DMS114 treated with DMSO at 0.1 percent for 48 hours (cell line): ENCODE measurements around the gene UBD.

Experiments
- DNase-seq: peaks from one replicate; lab custom pipeline; 2025; ENCODE audit not compliant: unreplicated experiment; lab: John Stamatoyannopoulos, UW

UBD gene

DNA sequence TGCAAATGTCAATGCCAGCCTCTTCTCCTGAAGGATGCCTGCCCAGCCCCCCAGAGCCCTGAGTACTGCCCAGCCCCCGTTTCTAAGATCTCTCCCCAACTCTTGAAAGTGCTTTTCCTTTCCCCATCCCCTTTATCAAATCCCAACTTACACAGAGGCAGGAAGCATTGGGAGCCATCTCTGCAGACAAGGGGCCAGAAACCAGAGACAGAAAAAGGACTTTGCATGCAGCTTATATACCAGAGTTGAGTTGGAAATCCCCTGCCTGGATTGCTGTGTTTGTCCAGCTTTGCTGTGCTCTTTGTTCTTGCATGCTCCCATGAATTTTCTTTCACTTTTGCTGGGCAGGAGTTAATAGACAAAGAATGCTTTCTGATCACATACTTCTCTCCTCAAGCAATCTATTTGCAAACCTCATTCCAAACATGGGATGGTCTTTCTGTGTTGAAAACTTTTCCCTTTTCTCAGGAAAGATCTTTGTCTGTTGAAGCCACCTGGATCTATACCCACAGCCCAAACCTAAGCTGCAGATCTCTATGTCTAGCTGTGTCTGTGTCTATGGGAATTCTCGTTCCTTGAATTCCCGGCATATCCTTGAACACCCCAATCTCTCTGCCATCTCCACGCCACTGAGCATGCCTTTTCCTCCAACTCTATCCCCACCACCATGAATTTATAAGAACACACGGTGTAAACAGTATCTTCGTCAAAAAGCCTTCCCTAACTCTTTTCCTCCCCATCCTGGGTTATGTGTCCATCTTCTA is at the start of gene UBD:
Gene UBD (minus strand): TSS at position 209 of the 764 bp plus-strand sequence. CDS start 31 bp downstream, at position 178.
- no peak for DNase-seq

DNA sequence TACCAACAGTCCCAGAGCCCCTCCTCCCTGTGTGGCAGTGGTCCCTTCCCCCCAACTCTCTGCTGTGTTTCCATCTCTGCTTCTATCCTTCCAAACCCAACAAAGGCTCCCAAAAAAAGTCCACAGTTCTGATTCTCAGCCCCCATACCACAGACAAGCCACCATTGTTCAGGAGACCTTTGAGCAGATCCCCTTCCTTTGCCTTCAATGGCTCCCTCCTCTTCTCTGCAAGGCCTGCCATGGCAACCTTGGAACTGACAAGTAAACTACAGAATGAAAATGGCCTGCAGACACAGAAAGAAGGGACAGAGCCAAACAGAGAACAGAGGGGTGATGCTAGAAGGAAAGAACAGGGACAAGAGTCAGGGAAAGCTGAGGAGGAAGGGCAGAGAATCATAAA is 48.6 kb upstream of the UBD start:
- DNase-seq: no peak

DNA sequence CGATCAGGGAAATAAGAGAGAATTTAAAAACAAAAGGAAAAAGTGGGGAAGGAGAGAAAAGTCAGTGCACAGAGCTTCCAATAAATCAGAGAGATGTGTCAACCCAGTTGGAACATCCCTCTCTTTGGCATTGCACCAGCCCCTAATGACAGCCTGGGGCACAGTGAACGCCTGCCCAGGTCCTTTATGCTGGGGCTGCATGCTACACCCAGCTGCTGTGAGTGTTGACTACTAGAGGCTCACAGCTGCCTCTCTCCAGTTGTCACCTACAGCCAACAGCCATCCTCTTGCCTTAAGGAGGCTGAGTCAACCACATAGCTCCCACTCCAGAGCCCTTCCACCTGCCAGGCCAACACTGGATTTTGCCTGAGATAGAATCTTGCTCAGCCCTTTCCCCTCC is 44.4 kb upstream of the UBD start:
- no peak for DNase-seq

DNA sequence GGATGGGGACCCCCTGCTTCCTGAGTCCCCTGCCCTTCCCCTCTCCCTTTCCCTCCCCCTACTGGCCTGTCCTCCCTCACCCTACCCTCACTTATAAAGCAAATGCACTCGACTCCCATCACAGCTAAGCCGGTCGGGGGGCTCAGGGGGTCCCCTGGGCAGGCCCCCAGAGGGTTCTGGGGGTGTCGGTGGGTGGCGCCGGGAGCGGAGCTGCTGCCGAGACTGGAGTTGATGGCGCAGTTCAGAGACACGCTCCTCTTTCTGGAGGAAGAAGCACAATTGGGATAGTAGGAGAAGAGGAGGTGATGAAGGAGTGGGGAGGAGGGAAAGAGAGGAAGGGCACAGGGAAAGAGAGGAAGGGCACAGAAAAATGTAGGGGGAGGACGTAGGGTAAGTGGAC is 43.9 kb upstream of the UBD start:
- no peak for DNase-seq

DNA sequence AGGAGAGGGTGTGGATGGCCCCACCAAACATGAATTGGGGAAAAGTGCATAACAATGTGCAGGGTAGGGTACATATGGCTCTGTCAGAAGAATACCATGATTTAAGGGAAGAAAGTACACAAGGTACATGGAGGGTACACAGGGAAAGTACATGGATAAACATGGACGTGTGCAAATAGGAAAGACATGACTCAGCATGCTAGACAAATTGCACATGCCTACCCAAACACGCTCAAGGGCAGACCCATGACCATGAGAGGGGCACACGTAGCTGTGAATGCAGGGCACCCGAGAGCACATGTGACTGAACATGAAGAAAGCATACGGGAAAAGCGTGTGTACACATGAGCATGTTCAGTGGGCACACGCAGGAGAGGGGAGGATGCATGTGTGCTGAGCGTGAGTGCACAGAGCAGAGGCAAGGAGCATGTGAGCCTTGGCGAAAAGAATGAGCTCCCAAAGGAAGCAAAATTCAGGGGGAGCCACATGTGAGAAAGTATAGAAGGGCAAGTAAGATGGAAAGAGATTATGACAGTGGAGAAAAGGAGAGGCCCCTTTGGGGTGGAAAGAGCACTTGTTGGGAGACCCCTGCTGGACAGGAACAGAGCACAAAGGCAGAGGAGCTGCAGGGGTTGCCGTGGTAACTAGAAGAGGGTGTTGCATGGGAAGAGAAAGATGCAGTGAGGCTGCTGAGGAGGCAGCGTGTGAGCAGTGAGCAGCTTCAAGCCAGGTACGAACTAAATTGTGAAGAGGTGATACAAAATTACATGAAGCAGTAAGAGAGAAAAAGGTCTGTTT is 43.2 kb upstream of the UBD start:
- DNase-seq: peak; percentile 31

DNA sequence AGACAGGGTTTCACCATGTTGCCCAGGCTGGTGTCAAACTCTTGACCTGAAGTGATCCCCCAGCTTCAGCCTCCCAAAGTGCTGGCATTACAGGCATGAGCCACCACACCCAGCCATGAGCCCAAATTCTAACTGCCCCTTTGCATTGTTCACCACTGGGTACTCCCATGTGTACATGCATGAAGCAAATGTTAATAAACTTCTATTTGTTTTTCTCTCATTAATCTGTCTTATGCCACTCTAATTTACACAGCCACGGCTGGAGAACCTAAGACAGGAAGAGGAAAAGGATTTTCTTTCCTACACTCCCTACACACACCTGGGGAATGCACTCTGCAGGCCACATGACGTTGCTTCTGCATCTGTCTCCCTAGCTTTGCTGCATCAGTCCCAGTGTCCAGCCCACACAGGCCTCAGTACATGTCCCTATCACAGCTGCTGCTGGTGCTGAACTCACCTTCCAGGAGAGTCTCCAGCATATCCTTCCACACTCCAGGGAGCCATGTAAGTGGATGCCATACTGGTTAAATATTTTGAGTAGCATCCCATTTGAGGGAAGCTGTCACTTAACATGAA is 38.7 kb upstream of the UBD start:
- no peak for DNase-seq

DNA sequence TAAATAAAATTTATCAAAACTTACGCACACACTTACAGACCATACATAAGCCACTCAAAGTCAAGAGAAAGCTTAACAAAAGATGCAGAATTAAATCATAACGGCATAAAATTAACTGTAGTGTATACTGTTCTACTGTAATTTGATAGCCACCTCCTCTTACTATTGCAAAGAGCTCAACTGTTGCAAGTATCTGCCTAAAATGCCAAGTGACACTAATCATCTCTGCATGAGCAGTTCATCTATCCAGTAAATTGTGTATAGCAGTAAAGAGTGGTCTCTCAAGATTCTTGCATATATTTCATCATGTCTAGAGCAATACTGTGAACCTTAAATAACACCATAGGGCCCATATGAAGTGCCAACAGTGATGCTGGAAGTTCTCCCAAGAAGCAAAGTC is 37.7 kb upstream of the UBD start:
- no peak for DNase-seq

DNA sequence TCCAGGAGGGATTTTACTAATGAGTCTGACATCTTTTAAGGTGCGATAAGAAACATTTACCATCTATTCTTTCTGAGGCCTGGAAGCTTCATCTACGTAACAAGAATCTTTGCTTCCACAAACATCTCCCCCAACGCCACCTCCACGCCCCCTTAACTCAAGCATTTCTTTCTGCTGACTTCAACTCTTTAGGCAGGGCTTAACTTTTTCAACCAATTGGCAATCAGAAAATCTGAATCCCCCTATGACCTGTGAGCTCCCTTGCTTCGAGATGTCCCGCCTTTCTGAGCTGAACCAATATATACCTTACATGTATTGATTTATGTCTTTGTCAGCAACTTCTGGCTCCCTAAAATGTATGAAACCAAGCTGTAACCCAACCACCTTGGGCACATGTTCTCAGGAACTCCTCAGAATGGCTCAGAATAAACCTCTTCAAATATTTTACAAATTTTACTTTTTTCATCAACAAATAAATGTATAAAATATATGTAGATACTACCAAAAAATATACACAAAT is 36.9 kb upstream of the UBD start:
- no peak for DNase-seq

DNA sequence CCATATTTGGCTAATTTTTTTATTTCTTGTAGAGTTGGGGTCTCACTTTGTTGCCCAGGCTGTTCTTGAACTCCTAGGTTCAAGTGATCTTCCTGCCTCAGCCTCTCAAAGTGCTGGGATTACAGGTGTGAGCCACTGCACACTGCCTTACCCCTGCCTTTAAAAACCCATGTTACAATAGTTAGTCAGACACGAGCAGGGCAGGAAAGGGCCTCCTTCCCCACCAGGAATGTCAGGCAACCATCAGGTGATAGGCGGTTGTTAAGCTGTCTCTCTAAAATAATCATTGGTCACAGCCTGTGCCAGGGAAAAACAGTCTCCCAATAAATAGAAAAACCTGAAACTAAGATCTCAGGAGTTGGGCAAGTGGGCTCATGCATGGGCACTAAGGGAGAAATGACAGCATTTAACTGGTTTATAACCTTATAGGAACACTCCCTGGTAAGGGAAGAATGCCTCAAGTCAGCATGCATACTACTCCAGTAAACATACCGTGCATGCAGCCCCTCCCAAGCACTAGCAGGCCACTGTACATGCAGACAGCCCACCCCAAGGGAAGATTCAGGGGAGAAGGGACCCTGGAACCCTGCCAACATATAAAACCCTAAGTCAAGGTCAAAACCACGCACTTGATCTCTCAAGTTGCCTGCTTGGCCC is 33.8 kb upstream of the UBD start:
- DNase-seq: no peak

DNA sequence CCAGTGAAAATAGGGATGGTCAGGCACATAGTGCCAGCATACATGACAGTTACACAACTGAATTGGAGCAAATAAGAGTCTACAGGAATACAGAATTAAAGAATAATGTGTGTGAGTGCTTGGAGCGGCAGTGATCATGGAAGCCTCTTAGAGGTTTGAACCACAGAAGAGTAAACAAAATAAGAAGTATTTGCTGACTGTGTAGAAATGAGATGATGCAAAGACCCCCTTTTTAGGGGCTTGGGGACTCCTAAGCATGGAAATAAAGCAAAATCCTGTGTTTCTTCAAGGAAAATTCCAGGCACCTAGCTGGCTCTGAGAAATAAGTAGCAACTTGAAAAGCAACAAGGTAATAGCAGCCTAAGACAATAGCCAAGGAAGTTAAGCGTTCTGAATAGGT is 32.1 kb upstream of the UBD start:
- DNase-seq: no peak

DNA sequence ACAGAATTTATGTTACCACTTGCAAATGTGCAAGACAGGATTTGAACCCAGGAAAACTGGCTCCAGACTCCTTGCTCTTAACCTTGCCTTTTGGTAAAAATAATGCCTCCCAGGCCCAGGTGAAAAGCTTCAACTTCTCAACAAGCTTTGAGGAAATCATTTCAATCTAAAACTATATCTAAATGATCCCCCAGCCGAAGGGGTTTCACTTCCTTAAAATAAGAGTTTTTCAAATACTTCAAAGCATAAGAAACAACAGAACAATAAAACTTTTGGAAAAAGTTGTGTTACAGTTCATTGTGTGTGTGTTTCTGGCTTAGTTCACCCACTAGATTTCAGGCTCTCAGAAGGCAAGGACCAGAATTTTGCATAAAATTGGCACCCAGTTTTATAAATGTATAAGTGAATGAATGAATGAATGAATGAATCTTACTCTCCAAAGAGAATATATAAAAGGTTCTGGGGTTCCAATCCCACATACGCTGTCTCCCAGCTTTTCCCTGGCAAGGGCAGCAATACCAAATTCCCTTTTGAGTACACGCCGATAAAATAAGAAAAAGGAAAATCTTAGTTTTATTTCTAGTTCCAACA is 30.8 kb upstream of the UBD start:
- DNase-seq: no peak

DNA sequence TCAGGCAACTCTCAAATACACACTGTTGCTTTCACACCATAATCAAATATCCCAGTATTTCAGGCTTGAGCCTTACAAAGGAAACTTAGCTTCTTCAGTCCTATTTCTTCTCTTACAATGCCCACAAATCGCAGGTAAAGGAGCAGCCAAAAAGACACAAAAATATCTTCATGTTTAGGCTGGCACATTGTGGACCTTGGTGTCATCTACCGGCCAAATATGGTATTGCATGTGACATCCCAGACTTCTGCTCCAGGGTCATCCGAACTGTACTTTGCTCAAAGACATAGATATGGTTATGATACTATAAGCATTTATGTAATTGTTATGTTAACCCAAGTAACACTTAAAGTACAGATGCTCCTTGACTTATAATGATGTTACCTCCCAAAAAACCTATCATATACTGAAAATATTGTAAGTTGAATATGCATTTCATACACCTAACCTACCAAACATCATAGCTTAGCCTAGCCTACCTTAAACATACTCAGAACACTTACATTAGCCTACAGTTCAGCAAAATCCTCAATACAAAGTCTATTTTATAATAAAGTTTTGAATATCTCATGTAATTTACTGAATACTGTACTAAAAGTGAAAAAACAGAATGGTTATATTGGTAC is 30.0 kb upstream of the UBD start:
- DNase-seq: peak; percentile 49

DNA sequence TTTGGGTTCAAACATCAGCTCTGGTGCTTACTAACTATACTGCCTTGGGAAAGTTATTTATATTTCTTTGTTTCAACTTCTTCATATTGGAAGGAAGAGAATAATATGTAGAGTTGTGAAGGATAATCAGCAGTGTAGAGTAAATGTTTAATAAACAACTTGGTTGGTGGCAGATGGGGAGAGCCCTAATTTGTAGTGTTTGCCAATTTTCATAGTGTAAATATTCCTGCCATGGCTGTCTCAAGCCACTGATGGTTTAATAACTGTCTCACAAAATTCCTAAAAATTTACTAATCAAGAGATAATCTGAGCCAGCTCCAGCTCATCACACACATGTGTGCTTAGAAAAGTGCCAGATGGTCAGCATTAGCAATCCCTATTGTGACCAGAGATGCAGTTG is 25.3 kb upstream of the UBD start, which contains the start of gene OR2H2:
Gene OR2H2 (plus strand): TSS at position 301 of the 400 bp plus-strand sequence. CDS start 2,824 bp downstream, outside the sequence.
- DNase-seq: no peak

DNA sequence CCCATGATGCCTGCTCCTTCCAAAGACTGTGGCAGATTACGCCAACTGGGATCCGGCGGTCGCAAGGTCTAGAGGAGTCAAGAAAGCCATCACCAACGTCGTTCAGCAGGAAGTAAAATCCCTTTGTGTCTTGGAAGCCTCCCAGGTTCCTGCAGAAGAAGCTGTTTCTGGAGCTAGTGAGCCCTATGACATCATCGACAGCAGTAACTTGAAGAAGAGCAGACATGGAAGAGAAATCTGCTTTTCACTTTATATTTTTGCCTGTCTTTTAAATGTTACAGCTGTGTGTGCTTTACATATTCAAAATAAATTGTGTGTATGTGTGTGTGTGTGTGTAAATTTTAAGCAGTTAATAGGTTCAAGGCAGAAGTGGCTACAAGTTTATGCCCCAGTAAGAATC is 18.0 kb upstream of the UBD start:
- no peak for DNase-seq

DNA sequence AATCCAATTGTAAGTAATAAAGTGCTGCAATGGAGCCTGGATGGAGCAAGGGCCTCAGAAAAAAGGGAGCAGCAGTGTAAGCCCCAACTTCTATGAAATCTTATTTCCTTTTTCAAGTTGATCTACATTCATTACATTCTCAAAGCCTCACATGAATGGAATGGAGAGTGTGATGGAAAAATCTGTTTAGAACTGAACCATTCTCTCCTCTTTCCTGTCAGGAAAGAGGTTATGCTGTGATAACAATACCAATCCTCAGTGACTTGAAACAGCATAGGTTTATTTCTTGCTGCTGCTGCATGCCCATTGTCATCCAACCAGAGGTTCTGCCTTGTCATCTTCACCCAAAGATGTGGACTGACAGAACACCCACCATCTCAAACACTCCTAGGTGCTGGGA is 16.5 kb upstream of the UBD start:
- no peak for DNase-seq

DNA sequence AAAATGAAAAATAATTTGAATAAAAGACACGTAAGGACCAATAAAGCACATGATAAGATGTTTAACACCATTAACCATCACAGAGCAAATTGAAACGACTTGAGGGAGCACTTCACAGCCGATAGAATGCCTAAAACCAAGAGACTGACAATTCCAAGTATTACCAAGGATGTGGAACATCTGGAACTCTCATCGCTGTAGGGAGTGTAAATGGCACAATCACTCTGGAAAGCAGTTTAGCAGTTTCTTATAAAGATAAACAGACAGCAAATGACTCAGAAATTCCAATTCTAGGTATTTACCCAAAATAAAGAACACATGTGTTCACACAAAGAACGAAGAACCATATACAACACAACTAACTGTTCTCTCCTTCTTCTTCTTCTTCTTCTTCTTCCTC is 8.5 kb upstream of the UBD start:
- no peak for DNase-seq

DNA sequence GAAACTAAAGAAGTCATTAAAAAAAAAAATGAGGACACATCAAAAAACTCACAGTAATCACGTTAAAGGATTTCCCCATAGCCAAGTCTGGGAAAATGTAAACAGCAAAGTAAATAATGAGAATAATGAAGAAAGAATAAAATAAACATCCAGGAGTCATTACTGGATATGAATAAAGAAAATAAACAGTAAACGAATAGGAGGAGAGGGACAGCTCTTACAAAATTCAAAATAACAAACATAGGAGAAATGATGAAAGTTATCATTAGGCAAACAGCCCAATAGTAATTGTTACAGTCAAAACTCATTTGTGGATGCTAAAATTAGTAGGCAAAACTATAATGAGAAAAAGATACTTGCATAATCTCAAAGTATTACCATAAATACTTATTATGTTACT is 8.0 kb upstream of the UBD start:
- DNase-seq: no peak

DNA sequence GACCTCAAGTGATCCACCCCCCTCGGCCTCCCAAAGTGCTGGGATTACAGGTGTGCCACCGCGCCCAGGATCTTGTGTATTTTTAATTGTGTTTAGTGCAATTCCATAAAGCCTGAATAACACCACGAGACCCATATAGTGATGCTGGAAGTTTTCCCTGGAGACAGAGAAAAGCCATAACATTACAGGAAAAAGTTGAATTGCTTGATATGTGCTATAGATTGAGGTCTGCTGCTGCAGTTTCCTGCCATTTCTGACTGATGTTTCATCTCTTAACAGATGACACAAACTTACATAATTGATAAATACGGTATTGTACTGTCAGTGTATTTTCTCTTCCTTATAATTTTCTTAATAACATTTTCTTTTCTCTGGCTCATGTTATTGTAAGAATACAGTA is 7.3 kb upstream of the UBD start:
- DNase-seq: no peak

DNA sequence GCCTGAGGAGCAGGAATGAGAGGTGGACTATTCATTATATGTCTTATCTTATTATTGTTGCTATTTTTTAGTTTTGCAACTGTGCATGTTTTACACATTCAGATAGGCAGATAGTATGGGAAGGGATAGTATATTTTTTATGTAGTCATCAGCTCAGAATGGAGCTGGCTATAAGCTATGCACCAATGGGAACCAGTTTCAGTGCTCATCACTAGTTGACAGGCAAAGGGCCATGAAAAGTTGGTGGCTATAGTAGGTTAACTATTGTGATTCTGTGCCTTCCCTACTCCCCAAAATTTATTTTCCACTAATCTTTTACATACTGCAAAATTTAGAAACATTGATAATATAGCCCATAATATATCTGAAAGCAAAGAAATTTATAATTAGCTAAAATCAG is 5.3 kb upstream of the UBD start:
- DNase-seq: peak; percentile 6

DNA sequence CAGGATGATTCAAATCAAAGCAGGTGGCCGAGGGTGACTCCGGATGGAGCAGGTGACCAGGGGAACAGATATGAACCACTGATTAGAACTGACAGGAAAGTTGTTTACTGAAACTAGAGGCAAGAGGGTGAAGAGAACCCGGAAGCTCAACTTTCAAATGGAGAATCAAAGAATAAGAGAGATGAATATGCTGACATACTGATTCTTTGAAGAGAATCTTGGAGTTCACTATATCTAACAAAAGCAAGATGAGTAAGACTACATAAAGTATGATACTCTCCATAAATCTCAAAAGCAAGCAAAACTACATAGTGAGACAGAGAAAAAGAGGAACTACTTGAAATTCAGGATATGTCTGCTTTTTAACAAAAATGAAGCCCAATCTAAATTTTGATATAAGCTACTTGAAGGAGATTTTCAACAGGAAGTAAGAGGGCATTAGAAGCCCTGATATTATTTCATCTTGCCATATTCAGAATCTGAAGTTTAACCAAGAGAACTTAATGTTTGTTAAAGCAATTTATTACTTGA is 4.0 kb upstream of the UBD start:
- DNase-seq: no peak
